ENCODE results near the gene PSME2. TPM values are rescaled to one million over a fixed set of nuclear protein-coding genes. Genes with fewer than 3 reads are reported as not detected.

Gene PSME2
- total and polyA plus RNA-seq, 2 of the 13 experiments (the other 11 are each of a cell fraction or from before 2014, with no cell fraction given), result 332 to 716 TPM

DNA sequence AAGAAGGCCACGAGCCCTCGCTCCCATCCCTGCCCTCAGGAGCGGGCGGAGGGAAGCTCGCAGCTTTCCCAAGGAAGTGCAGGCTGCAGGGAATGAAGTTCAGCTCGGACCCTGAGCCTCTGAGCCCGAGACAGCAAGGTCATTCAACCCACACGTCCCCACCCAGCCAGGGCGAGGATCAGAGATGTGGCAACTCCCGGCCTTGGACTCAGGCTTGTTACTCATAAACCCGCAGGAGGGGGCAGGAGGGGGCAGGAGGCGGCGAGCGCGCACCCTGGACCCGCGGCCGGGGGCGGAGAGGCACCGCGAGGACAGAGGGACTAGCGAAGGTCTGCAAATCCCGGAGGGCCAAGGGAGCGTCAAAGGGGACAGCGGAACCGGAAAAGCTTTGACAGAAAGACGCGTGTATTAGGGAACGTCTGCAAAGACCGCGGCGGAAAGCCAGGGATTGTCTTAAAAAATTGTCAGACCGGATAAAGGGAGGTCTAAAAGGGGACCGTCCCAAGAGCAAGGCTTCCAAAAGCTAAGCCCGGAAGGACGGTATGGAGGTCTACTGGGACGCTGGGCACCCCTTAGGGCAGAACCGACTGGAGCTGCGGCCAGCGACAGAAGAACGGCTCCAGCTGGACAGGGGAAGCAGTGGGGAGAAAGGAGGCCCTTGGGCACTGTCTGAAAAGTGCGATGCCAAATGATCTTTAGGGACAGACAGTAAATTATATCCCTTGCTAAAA is 32.4 kb downstream of the PSME2 start (continued):
- TF ChIP-seq, protein P1, sequence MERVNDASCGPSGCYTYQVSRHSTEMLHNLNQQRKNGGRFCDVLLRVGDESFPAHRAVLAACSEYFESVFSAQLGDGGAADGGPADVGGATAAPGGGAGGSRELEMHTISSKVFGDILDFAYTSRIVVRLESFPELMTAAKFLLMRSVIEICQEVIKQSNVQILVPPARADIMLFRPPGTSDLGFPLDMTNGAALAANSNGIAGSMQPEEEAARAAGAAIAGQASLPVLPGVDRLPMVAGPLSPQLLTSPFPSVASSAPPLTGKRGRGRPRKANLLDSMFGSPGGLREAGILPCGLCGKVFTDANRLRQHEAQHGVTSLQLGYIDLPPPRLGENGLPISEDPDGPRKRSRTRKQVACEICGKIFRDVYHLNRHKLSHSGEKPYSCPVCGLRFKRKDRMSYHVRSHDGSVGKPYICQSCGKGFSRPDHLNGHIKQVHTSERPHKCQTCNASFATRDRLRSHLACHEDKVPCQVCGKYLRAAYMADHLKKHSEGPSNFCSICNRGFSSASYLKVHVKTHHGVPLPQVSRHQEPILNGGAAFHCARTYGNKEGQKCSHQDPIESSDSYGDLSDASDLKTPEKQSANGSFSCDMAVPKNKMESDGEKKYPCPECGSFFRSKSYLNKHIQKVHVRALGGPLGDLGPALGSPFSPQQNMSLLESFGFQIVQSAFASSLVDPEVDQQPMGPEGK (CRISPR knock-in tag; IDR thresholded peaks at IDR 0.05), result peak; percentile 100
- peak; percentile 97 for TF ChIP-seq ZNF441 (CRISPR knock-in tag; IDR thresholded peaks at IDR 0.05; ENCODE audit: borderline replicate concordance)
- no peak for TF ChIP-seq ZNF816 (CRISPR knock-in tag; IDR thresholded peaks at IDR 0.05; ENCODE audit: borderline replicate concordance)
- TF ChIP-seq, protein P2, sequence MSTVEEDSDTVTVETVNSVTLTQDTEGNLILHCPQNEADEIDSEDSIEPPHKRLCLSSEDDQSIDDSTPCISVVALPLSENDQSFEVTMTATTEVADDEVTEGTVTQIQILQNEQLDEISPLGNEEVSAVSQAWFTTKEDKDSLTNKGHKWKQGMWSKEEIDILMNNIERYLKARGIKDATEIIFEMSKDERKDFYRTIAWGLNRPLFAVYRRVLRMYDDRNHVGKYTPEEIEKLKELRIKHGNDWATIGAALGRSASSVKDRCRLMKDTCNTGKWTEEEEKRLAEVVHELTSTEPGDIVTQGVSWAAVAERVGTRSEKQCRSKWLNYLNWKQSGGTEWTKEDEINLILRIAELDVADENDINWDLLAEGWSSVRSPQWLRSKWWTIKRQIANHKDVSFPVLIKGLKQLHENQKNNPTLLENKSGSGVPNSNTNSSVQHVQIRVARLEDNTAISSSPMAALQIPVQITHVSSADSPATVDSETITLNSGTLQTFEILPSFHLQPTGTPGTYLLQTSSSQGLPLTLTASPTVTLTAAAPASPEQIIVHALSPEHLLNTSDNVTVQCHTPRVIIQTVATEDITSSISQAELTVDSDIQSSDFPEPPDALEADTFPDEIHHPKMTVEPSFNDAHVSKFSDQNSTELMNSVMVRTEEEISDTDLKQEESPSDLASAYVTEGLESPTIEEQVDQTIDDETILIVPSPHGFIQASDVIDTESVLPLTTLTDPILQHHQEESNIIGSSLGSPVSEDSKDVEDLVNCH (CRISPR knock-in tag; IDR thresholded peaks at IDR 0.05), result peak; percentile 10; the same call in 1 of the 2 replicates
- TF ChIP-seq SP2 (CRISPR knock-in tag; IDR thresholded peaks at IDR 0.05), result peak; percentile 63
- peak; percentile 48 for TF ChIP-seq HNRNPK (IDR thresholded peaks at IDR 0.05; ENCODE audit: low read depth, low read length, poor library complexity, severe bottlenecking)
- peak; percentile 100 for TF ChIP-seq MTA1 (CRISPR knock-in tag; IDR thresholded peaks at IDR 0.05; ENCODE audit: borderline replicate concordance)
- TF ChIP-seq ZNF33B (CRISPR knock-in tag; IDR thresholded peaks at IDR 0.05), result peak; percentile 98
- no peak for TF ChIP-seq RORA (CRISPR knock-in tag; IDR thresholded peaks at IDR 0.05)
- TF ChIP-seq ZNF292 (CRISPR knock-in tag; IDR thresholded peaks at IDR 0.05; ENCODE audit: borderline replicate concordance, low read depth), result peak; percentile 99
- TF ChIP-seq SSRP1 (CRISPR knock-in tag; IDR thresholded peaks at IDR 0.05), result no peak; the same call in 1 of the 2 replicates
- TF ChIP-seq, protein P3, sequence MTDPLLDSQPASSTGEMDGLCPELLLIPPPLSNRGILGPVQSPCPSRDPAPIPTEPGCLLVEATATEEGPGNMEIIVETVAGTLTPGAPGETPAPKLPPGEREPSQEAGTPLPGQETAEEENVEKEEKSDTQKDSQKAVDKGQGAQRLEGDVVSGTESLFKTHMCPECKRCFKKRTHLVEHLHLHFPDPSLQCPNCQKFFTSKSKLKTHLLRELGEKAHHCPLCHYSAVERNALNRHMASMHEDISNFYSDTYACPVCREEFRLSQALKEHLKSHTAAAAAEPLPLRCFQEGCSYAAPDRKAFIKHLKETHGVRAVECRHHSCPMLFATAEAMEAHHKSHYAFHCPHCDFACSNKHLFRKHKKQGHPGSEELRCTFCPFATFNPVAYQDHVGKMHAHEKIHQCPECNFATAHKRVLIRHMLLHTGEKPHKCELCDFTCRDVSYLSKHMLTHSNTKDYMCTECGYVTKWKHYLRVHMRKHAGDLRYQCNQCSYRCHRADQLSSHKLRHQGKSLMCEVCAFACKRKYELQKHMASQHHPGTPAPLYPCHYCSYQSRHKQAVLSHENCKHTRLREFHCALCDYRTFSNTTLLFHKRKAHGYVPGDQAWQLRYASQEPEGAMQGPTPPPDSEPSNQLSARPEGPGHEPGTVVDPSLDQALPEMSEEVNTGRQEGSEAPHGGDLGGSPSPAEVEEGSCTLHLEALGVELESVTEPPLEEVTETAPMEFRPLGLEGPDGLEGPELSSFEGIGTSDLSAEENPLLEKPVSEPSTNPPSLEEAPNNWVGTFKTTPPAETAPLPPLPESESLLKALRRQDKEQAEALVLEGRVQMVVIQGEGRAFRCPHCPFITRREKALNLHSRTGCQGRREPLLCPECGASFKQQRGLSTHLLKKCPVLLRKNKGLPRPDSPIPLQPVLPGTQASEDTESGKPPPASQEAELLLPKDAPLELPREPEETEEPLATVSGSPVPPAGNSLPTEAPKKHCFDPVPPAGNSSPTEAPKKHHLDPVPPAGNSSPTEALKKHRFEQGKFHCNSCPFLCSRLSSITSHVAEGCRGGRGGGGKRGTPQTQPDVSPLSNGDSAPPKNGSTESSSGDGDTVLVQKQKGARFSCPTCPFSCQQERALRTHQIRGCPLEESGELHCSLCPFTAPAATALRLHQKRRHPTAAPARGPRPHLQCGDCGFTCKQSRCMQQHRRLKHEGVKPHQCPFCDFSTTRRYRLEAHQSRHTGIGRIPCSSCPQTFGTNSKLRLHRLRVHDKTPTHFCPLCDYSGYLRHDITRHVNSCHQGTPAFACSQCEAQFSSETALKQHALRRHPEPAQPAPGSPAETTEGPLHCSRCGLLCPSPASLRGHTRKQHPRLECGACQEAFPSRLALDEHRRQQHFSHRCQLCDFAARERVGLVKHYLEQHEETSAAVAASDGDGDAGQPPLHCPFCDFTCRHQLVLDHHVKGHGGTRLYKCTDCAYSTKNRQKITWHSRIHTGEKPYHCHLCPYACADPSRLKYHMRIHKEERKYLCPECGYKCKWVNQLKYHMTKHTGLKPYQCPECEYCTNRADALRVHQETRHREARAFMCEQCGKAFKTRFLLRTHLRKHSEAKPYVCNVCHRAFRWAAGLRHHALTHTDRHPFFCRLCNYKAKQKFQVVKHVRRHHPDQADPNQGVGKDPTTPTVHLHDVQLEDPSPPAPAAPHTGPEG (CRISPR knock-in tag; IDR thresholded peaks at IDR 0.05), result peak; percentile 45; the same call in 1 of the 2 replicates
- TF ChIP-seq, protein P4, sequence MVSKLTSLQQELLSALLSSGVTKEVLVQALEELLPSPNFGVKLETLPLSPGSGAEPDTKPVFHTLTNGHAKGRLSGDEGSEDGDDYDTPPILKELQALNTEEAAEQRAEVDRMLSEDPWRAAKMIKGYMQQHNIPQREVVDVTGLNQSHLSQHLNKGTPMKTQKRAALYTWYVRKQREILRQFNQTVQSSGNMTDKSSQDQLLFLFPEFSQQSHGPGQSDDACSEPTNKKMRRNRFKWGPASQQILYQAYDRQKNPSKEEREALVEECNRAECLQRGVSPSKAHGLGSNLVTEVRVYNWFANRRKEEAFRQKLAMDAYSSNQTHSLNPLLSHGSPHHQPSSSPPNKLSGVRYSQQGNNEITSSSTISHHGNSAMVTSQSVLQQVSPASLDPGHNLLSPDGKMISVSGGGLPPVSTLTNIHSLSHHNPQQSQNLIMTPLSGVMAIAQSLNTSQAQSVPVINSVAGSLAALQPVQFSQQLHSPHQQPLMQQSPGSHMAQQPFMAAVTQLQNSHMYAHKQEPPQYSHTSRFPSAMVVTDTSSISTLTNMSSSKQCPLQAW (CRISPR knock-in tag; IDR thresholded peaks at IDR 0.05), result peak; percentile 100
- peak; percentile 93 for TF ChIP-seq ETV6 (CRISPR knock-in tag; conservative IDR thresholded peaks at IDR 0.05)
- TF ChIP-seq ZNF232 (CRISPR knock-in tag; IDR thresholded peaks at IDR 0.05; ENCODE audit: borderline replicate concordance), result peak; percentile 87
